Retinal pigment epithelial cell (primary cell): ENCODE data around the gene BOD1L1.
A peak's percentile ranks its signal among the peaks of the same experiment; 100 is the strongest.

Experiments
- DNase-seq: peaks from one replicate; pipeline ENCODE4 v3.0.0-alpha.2; 2010; ENCODE audit warnings: low read depth
- H3K4me3 ChIP-seq: 2 replicates; pipeline ENCODE4 v1.5.1; 2011; ENCODE audit warnings: mild to moderate bottlenecking, low read length, control low read depth, moderate library complexity
- CTCF ChIP-seq: conservative IDR thresholded peaks from 2 replicates; pipeline ENCODE4 v1.5.1; 2011; ENCODE audit warnings: low read depth, low read length, control low read depth, inconsistent platforms

BOD1L1 gene

DNA sequence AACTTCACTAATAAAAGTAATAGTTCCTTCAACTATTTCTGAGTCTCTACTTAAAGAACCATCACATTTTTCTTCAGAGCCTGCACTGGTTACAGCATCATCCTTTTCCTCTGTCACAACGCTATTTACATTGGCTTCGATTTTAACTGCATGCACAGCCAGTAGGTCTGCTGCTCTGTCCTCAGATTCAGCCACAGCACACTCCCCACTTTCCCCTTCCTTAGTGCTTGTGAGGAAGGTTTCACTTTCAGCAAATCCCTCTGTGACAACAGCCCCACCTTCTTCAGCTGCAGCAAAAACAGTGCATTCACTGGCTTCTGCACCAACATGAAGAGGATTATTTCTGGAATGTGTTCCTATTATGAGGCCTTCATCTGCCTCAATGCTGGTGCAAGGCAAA is 25.7 kb downstream of the BOD1L1 start:
- no peak overlapping the region for H3K4me3 ChIP-seq
- no peak for DNase-seq
- TF ChIP-seq CTCF: no peak

- no peak for TF ChIP-seq CTCF
- DNase-seq: no peak
- H3K4me3 ChIP-seq: no peak overlapping the region
These were observed 26.5 kb downstream of the BOD1L1 start for GRCh38 chr4:13601048-13601447.

DNA sequence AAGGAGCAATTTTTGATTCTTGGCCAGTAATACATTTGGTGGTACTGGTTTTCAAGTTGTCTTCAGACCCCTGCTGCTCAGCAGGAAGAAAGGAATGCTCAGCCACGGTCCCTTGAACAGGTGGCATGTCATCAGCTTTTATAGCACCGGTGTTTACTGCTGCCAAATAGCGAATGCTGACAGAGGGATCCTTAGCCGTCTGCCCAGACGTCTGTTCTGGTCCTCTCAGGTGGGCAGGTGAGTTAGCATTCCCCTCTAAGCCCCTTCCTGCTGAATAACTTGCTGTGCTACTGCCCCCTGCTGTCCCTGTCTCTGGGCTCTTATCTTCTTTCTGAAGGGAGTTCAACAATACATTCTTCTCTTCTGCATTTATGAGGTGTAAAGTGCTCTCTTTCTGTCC is 28.4 kb downstream of the BOD1L1 start:
- no peak overlapping the region for H3K4me3 ChIP-seq
- DNase-seq: no peak
- peak; percentile 40 for TF ChIP-seq CTCF

DNA sequence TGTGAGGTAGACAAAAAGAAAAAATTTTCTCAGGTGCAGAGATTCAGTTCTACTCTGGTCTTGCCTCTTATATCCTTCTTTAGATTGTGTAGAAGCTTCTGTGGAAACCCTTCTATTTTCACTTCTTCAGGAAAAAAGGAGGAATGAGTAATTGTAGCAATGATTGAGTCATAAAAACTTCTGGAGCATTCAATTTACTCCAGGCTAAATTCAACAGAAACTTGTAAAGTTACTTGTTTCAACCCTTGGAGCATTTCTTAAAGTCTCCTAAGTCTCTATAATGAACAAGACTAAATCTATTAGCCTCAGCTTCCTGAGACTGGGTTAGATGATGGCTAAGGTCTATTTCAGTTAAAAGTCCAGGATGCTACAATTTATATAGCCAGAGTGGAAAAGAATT is 29.9 kb downstream of the BOD1L1 start:
- no peak for TF ChIP-seq CTCF
- DNase-seq: no peak
- no peak overlapping the region for H3K4me3 ChIP-seq

DNA sequence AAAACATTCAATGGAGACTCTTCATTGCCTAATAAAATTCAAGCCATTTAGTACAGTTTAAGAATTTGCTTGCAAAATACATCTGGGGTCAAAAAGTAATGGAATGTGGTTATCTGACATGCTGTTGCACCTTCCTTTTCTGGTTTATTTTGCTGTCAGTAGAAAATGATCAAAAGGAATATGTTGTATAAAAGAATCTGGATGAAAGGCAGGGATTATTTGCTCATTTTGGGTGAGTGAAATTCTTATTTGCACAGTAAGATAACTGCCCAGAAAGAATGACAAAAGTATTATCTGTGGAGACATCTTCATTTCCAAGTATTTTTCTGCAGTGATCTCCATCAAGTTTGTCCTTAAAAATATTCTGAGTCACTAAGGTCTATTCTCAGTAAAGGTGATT is 30.4 kb downstream of the BOD1L1 start:
- TF ChIP-seq CTCF: no peak

GRCh38 chr4:13592220-13592619 is 35.3 kb downstream of the BOD1L1 start:
- H3K4me3 ChIP-seq: no peak overlapping the region
- no peak for TF ChIP-seq CTCF
- DNase-seq: no peak

More for the DNA sequence above, 30.4 kb downstream of the BOD1L1 start:
- DNase-seq: no peak
- H3K4me3 ChIP-seq: no peak overlapping the region

GRCh38 chr4:13590766-13591165 is 36.8 kb downstream of the BOD1L1 start:
- TF ChIP-seq CTCF: no peak
- no peak for DNase-seq
- no peak overlapping the region for H3K4me3 ChIP-seq
